Neural cell (in vitro differentiated cells): ENCODE results near the gene RAPGEF4.

Source experiments
- EP300 ChIP-seq: fragments of 450-650 bp; conservative IDR thresholded peaks from 2 replicates; pipeline ENCODE4 v1.6.1; 2014; ENCODE audit warnings: antibody characterized with exemption, mild to moderate bottlenecking, moderate library complexity; ENCODE audit not compliant: poor library complexity, severe bottlenecking
- EZH2 ChIP-seq: fragments of 200-600, 300-800 bp; shearing (Covaris generic), sonication (generic); IDR thresholded peaks from 2 replicates; pipeline ENCODE4 v1.6.1; 2014; ENCODE audit warnings: antibody characterized with exemption, low read length, borderline replicate concordance, mild to moderate bottlenecking; ENCODE audit not compliant: insufficient read depth, poor library complexity, severe bottlenecking
- SMC3 ChIP-seq: fragments of 450-650 bp; conservative IDR thresholded peaks from 2 replicates; pipeline ENCODE4 v1.6.1; 2014; ENCODE audit warnings: antibody characterized with exemption, mild to moderate bottlenecking, moderate library complexity; ENCODE audit not compliant: poor library complexity
- TAF1 ChIP-seq: IDR thresholded peaks from 2 replicates; pipeline ENCODE4 v1.6.1; 2012; ENCODE audit warnings: low read depth
- TF ChIP-seq, protein P1 (sequence below): fragments of 450-650 bp; IDR thresholded peaks from 2 replicates; pipeline ENCODE4 v1.5.1; 2014; ENCODE audit warnings: antibody characterized with exemption, mild to moderate bottlenecking, moderate library complexity; ENCODE audit not compliant: poor library complexity, severe bottlenecking
- TF ChIP-seq, protein P2 (sequence below): IDR thresholded peaks from 2 replicates; pipeline ENCODE4 v1.6.1; 2012; ENCODE audit warnings: borderline replicate concordance

DNA sequence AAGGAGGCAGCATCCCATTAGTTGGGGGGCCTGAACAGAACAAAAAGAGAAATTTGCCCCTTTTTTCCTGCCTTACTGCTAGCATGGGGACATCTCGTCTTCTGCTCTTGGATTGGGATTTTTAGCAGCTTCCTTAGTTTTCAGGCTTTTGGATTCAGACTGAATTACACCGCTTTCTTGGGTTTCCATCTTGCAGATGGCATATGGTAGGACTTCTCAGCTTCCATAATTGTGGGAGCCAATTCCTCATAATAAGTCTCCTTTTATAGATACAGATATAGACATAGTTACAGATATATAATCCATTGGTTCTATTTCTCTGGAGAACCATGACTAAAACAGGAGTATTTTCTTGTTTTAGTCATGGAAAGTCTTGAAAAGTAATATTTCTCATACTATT is 5.2 kb upstream of the RAPGEF4 start:
- TF ChIP-seq, protein P1, sequence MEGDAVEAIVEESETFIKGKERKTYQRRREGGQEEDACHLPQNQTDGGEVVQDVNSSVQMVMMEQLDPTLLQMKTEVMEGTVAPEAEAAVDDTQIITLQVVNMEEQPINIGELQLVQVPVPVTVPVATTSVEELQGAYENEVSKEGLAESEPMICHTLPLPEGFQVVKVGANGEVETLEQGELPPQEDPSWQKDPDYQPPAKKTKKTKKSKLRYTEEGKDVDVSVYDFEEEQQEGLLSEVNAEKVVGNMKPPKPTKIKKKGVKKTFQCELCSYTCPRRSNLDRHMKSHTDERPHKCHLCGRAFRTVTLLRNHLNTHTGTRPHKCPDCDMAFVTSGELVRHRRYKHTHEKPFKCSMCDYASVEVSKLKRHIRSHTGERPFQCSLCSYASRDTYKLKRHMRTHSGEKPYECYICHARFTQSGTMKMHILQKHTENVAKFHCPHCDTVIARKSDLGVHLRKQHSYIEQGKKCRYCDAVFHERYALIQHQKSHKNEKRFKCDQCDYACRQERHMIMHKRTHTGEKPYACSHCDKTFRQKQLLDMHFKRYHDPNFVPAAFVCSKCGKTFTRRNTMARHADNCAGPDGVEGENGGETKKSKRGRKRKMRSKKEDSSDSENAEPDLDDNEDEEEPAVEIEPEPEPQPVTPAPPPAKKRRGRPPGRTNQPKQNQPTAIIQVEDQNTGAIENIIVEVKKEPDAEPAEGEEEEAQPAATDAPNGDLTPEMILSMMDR: no peak
- TF ChIP-seq, protein P2, sequence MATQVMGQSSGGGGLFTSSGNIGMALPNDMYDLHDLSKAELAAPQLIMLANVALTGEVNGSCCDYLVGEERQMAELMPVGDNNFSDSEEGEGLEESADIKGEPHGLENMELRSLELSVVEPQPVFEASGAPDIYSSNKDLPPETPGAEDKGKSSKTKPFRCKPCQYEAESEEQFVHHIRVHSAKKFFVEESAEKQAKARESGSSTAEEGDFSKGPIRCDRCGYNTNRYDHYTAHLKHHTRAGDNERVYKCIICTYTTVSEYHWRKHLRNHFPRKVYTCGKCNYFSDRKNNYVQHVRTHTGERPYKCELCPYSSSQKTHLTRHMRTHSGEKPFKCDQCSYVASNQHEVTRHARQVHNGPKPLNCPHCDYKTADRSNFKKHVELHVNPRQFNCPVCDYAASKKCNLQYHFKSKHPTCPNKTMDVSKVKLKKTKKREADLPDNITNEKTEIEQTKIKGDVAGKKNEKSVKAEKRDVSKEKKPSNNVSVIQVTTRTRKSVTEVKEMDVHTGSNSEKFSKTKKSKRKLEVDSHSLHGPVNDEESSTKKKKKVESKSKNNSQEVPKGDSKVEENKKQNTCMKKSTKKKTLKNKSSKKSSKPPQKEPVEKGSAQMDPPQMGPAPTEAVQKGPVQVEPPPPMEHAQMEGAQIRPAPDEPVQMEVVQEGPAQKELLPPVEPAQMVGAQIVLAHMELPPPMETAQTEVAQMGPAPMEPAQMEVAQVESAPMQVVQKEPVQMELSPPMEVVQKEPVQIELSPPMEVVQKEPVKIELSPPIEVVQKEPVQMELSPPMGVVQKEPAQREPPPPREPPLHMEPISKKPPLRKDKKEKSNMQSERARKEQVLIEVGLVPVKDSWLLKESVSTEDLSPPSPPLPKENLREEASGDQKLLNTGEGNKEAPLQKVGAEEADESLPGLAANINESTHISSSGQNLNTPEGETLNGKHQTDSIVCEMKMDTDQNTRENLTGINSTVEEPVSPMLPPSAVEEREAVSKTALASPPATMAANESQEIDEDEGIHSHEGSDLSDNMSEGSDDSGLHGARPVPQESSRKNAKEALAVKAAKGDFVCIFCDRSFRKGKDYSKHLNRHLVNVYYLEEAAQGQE: no peak
- TF ChIP-seq TAF1: no peak
- no peak for TF ChIP-seq EP300
- TF ChIP-seq EZH2: no peak
- TF ChIP-seq SMC3: no peak
